Amniotic stem cell (primary cell): ENCODE measurements around the gene ZNF423.

Source experiments
- DNase-seq: peaks from one replicate; lab custom pipeline; 2025; lab: John Stamatoyannopoulos, UW

ZNF423 gene

DNA sequence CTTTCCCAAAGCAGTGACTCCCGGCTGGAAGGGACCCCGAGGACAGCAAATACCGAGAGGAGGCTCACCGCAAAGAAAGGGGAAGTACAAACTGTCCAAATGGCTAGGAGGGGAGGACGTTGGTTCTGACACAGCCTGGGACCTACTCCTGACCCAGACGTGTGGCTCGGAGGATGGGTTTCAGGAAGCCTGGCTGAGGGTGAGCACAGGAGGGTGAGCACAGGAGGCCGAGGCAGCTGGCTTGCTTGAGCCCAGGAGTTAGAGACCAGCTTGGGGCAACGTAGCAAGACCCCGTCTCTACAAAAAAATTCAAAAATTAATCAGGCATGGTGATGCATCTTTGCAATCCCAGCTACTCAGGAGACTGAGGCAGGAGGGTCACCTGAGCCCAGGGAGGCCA, 399.1 kb downstream of the ZNF423 start:
- no peak for DNase-seq

GRCh38 chr16:49455991-49456745, 399.7 kb downstream of the ZNF423 start:
- no peak for DNase-seq

- no peak for DNase-seq
Observed at GRCh38 chr16:49455181-49455990, 400.5 kb downstream of the ZNF423 start.

GRCh38 chr16:49454426-49455180, 401.3 kb downstream of the ZNF423 start:
- no peak for DNase-seq

DNA sequence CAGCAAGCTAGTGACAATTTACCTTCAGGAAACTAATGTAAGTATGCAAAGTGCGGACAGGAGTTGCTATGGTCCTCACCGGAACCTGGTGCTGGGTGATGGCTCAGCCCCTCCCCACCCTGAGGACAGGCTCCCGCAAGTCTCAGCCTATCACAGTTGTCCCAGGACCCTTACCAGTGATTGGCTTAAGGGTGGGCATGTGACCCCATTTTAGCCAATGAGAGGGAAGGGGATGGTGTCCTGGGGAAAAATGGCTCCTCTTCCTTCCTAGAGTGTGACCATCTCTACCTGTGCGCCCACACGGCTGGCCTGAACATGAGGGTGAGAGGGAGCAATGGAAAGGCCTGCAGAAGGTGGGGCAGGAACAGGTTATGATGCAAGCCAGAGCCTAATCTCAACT, 401.9 kb downstream of the ZNF423 start:
- no peak for DNase-seq

DNA sequence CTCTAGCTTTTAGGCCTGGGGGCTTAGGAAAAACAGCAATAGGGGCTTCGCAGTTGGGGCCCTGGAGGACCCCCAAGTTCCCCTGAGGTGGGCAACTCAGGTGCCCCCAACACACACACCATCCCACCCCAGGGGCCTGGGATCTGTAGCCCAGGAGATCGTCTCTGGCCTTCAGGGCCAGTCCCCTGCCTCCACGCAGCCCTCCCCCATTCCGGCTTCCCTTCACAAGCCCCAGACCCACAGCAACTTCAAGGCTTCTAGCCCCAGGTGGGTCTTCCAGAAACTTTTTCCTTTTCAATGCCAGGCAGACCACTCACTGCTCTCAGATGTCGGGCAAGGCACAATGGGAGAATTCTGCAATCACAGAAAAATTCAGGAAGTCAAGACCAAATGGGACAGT, 402.9 kb downstream of the ZNF423 start:
- DNase-seq, result no peak

DNA sequence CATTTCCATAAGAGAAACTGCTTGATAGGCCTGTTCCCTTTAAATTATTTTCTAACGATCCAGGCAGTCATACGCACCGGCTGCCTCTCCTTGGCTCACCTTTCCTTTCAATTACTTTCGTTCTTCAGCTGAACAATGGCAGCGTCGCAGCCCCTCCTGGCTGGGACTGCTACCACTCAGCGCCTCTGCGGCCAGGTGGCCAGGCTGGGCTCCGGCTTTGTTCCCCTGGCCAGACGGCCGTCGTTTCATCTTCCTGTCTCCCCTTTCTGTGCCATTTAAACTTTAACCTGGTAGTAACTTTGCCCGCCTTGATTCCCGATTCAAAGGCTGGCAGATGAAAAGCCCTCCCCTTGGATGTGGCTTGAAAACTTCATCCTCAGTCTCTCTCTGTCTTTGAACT, 403.3 kb downstream of the ZNF423 start:
- no peak for DNase-seq

- DNase-seq, result no peak
Observed at GRCh38 chr16:49452108-49452507, 403.8 kb downstream of the ZNF423 start.

- DNase-seq, result no peak
Observed at GRCh38 chr16:49446805-49447204, 409.1 kb downstream of the ZNF423 start.

DNA sequence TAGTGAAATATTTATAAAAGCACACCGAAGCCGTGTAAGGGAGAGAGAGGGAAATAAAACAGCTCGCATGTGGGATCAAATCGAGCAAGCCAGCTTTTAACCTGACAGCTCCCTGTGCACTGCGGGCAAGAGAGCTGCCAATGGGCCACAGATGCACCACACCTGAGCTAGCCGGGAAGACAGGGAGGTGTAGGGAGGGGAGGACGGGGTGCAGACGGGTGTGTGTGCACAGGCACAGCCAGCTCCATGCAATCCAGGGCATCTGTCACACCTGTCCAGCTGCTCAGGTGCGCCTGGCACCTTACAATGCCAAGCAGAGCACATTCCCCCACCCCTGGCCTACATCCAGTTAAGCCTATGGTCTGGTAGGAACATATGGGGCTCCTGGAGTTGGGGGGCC, 412.3 kb downstream of the ZNF423 start:
- DNase-seq, result no peak

- DNase-seq, result no peak
Observed at GRCh38 chr16:49442805-49443204, 413.1 kb downstream of the ZNF423 start.

DNA sequence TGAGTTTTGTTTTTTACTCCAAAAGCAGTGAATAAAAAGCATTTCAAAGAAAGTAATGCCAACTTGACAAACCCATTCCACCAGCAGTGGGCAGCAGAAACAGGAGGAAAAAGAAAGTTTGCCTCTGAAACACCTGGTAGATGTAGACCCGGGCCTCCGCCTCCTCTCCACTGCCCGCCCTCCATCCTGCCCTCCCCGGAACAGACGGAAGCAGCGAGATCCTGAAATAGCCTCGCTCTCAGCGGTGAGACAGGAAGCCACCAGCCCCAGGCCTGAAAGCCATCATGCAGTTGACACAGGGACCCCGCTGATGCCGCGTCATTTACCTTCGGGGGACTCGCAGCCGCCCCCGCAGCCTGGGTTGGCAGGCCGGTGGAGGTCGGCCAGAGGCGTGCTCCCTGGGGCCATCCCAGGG, 414.5 kb downstream of the ZNF423 start:
- no peak for DNase-seq

DNA sequence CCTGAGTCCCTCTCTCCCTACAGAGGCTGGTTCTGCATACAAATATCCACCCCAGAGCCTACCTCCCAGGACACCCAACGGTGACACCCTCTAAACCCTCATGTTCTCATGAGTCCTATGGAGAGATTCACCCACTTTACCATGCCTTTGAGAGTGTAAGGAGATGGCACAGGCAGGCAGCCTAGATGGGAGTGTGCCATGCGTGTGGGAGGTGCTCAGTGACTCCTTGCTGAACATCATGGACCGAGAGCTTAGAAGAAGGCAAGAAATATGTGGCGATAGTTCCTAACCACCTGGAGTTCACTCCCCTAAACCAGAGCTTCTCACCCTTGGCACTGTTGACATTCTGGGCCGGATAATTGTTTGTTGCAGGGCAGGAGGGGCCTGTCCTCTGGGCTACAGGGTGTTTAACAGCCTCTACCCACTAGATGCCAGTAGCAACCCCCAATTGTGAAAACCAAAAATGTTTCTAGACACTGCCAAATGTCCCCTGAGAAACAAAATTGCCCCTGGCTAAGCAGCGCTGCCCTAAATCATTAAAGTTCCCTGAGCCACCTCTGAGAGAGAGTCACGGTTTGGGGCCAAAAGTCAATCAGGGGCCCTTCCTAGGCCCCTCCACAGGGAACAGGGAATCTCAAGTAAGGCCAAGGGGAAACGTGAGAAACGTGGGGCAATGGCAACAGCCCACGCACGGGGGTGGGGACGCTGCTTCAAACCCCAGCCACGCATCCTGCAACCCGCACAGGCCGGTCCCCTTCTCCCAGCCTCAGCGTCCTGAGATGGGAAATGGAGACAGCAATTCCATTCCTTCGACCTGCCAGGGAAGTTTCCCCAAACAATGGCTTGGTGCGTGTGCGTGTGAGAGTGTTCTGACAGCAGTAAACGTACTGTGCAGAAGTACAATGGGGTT, 415.5 kb downstream of the ZNF423 start:
- no peak for DNase-seq

GRCh38 chr16:49439676-49440075, 416.2 kb downstream of the ZNF423 start:
- no peak for DNase-seq

- no peak for DNase-seq
Observed at GRCh38 chr16:49439050-49439449, 416.9 kb downstream of the ZNF423 start.
